ENCODE data around the gene NFKBIB.

The NFKBIB gene

GRCh38 chr19:38958301-38958700 lies 58.5 kb downstream of the NFKBIB start:
- DNase-seq (ENCODE audit: low read depth, low spot score): no peak

Data from smooth muscle cell of the brain vasculature (primary cell).